ENCODE data around the gene TCF3.

DNA sequence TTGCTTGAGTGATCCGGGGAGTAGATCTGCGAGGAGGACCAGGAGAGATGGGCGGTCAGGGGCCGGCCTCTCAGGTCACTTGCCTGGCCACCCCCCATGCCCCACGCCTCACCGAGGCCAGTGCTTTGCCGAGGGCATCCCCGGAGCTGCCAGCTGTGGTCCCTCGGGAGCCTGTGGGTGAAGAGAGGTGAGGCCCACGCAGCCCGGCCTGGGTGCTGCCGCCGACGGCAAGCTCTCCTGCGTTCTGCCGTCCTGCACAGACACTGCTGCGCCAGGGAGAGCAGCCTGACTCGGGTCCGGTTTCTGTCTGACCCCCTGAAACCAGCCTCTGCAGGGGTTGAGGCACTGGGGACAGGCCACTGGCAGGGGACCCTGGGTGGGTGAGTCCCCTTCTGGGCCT, 31.4 kb downstream of the TCF3 start:
- TF ChIP-seq POLR2A (IDR thresholded peaks at IDR 0.05): no peak
- TF ChIP-seq, protein P1, sequence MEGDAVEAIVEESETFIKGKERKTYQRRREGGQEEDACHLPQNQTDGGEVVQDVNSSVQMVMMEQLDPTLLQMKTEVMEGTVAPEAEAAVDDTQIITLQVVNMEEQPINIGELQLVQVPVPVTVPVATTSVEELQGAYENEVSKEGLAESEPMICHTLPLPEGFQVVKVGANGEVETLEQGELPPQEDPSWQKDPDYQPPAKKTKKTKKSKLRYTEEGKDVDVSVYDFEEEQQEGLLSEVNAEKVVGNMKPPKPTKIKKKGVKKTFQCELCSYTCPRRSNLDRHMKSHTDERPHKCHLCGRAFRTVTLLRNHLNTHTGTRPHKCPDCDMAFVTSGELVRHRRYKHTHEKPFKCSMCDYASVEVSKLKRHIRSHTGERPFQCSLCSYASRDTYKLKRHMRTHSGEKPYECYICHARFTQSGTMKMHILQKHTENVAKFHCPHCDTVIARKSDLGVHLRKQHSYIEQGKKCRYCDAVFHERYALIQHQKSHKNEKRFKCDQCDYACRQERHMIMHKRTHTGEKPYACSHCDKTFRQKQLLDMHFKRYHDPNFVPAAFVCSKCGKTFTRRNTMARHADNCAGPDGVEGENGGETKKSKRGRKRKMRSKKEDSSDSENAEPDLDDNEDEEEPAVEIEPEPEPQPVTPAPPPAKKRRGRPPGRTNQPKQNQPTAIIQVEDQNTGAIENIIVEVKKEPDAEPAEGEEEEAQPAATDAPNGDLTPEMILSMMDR (IDR thresholded peaks at IDR 0.05): no peak
